Measurements from ENCODE around the gene PRADC1. TPM values are rescaled to one million over a fixed set of nuclear protein-coding genes. Genes with fewer than 3 reads are reported as not detected.

PRADC1 gene
- total and polyA plus RNA-seq, 2 experiments from 2014 or later = 6.5 to 8.3 TPM

DNA sequence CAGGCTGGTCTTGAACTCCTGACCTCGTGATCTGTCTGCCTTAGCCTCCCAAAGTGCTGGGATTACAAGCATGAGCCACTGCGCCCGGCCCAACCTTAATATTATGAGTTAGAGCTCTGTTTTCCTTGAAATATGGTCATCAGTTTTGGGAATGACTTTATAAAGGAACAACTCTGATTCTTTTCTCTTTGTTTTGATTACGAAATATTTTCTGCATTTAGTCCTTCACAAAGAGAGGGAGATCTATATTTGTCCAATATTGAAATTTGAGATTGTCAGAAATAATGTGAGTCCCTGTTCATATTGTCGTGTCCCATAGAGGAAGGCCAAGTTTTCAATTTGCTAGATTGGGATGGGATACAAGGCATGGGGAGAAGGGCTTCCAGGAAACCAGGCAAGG is 15.9 kb downstream of the PRADC1 start:
- peaks cover 26% of the 10 kb centered on the region for H3K4me1 Mint-ChIP-seq
- H3K4me1 ChIP-seq (ENCODE audit: insufficient read depth) = peaks cover 8% of the 10 kb centered on the region
- no peaks in the 10 kb centered on the region for H3K9me3 Mint-ChIP-seq
- no peak overlapping the region for H3K4me3 ChIP-seq
- H3K36me3 ChIP-seq (ENCODE audit: insufficient read depth) = peaks cover 14% of the 10 kb centered on the region; the same call in 1 of the 2 replicates
- no peaks in the 10 kb centered on the region for H3K9me2 ChIP-seq (ENCODE audit: insufficient read depth)
- no peak for TF ChIP-seq EZH2phosphoT487 (IDR thresholded peaks at IDR 0.05; ENCODE audit: unreplicated experiment)
- TF ChIP-seq, protein P1, sequence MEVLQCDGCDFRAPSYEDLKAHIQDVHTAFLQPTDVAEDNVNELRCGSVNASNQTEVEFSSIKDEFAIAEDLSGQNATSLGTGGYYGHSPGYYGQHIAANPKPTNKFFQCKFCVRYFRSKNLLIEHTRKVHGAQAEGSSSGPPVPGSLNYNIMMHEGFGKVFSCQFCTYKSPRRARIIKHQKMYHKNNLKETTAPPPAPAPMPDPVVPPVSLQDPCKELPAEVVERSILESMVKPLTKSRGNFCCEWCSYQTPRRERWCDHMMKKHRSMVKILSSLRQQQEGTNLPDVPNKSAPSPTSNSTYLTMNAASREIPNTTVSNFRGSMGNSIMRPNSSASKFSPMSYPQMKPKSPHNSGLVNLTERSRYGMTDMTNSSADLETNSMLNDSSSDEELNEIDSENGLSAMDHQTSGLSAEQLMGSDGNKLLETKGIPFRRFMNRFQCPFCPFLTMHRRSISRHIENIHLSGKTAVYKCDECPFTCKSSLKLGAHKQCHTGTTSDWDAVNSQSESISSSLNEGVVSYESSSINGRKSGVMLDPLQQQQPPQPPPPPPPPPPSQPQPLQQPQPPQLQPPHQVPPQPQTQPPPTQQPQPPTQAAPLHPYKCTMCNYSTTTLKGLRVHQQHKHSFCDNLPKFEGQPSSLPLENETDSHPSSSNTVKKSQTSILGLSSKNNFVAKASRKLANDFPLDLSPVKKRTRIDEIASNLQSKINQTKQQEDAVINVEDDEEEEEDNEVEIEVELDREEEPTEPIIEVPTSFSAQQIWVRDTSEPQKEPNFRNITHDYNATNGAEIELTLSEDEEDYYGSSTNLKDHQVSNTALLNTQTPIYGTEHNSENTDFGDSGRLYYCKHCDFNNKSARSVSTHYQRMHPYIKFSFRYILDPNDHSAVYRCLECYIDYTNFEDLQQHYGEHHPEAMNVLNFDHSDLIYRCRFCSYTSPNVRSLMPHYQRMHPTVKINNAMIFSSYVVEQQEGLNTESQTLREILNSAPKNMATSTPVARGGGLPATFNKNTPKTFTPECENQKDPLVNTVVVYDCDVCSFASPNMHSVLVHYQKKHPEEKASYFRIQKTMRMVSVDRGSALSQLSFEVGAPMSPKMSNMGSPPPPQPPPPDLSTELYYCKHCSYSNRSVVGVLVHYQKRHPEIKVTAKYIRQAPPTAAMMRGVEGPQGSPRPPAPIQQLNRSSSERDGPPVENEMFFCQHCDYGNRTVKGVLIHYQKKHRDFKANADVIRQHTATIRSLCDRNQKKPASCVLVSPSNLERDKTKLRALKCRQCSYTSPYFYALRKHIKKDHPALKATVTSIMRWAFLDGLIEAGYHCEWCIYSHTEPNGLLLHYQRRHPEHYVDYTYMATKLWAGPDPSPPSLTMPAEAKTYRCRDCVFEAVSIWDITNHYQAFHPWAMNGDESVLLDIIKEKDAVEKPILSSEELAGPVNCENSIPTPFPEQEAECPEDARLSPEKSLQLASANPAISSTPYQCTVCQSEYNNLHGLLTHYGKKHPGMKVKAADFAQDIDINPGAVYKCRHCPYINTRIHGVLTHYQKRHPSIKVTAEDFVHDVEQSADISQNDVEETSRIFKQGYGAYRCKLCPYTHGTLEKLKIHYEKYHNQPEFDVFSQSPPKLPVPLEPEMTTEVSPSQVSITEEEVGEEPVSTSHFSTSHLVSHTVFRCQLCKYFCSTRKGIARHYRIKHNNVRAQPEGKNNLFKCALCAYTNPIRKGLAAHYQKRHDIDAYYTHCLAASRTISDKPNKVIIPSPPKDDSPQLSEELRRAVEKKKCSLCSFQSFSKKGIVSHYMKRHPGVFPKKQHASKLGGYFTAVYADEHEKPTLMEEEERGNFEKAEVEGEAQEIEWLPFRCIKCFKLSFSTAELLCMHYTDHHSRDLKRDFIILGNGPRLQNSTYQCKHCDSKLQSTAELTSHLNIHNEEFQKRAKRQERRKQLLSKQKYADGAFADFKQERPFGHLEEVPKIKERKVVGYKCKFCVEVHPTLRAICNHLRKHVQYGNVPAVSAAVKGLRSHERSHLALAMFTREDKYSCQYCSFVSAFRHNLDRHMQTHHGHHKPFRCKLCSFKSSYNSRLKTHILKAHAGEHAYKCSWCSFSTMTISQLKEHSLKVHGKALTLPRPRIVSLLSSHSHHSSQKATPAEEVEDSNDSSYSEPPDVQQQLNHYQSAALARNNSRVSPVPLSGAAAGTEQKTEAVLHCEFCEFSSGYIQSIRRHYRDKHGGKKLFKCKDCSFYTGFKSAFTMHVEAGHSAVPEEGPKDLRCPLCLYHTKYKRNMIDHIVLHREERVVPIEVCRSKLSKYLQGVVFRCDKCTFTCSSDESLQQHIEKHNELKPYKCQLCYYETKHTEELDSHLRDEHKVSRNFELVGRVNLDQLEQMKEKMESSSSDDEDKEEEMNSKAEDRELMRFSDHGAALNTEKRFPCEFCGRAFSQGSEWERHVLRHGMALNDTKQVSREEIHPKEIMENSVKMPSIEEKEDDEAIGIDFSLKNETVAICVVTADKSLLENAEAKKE (CRISPR knock-in tag; IDR thresholded peaks at IDR 0.05) = no peak
- TF ChIP-seq, protein P2, sequence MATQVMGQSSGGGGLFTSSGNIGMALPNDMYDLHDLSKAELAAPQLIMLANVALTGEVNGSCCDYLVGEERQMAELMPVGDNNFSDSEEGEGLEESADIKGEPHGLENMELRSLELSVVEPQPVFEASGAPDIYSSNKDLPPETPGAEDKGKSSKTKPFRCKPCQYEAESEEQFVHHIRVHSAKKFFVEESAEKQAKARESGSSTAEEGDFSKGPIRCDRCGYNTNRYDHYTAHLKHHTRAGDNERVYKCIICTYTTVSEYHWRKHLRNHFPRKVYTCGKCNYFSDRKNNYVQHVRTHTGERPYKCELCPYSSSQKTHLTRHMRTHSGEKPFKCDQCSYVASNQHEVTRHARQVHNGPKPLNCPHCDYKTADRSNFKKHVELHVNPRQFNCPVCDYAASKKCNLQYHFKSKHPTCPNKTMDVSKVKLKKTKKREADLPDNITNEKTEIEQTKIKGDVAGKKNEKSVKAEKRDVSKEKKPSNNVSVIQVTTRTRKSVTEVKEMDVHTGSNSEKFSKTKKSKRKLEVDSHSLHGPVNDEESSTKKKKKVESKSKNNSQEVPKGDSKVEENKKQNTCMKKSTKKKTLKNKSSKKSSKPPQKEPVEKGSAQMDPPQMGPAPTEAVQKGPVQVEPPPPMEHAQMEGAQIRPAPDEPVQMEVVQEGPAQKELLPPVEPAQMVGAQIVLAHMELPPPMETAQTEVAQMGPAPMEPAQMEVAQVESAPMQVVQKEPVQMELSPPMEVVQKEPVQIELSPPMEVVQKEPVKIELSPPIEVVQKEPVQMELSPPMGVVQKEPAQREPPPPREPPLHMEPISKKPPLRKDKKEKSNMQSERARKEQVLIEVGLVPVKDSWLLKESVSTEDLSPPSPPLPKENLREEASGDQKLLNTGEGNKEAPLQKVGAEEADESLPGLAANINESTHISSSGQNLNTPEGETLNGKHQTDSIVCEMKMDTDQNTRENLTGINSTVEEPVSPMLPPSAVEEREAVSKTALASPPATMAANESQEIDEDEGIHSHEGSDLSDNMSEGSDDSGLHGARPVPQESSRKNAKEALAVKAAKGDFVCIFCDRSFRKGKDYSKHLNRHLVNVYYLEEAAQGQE (IDR thresholded peaks at IDR 0.05; ENCODE audit: unreplicated experiment) = no peak
- TF ChIP-seq STAT1 (IDR thresholded peaks at IDR 0.05; ENCODE audit: unreplicated experiment) = no peak
- TF ChIP-seq JUNB (IDR thresholded peaks at IDR 0.05; ENCODE audit: unreplicated experiment) = no peak
- TF ChIP-seq NANOG (IDR thresholded peaks at IDR 0.05; ENCODE audit: borderline replicate concordance) = no peak
- no peak for TF ChIP-seq CREB1 (CRISPR knock-in tag; IDR thresholded peaks at IDR 0.05; ENCODE audit: low read depth)
- TF ChIP-seq, protein P3, sequence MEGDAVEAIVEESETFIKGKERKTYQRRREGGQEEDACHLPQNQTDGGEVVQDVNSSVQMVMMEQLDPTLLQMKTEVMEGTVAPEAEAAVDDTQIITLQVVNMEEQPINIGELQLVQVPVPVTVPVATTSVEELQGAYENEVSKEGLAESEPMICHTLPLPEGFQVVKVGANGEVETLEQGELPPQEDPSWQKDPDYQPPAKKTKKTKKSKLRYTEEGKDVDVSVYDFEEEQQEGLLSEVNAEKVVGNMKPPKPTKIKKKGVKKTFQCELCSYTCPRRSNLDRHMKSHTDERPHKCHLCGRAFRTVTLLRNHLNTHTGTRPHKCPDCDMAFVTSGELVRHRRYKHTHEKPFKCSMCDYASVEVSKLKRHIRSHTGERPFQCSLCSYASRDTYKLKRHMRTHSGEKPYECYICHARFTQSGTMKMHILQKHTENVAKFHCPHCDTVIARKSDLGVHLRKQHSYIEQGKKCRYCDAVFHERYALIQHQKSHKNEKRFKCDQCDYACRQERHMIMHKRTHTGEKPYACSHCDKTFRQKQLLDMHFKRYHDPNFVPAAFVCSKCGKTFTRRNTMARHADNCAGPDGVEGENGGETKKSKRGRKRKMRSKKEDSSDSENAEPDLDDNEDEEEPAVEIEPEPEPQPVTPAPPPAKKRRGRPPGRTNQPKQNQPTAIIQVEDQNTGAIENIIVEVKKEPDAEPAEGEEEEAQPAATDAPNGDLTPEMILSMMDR (conservative IDR thresholded peaks at IDR 0.05; ENCODE audit: low read depth in 2 of 2) = no peak
- no peaks in the 10 kb centered on the region for H3F3A ChIP-seq (replicated peaks; ENCODE audit: low read depth)
- H3K4me3 Mint-ChIP-seq = no peak overlapping the region
- H3K4me2 ChIP-seq = no peak overlapping the region
- H3K79me2 ChIP-seq (replicated peaks; ENCODE audit: insufficient read depth) = peaks cover 40% of the 10 kb centered on the region
- no peak overlapping the region for H3K27ac ChIP-seq (ENCODE audit: low read depth)
- H3K27me3 ChIP-seq (ENCODE audit: insufficient read depth) = no peaks in the 10 kb centered on the region
- no peak overlapping the region for H2AFZ ChIP-seq
- H3K36me3 Mint-ChIP-seq (ENCODE audit: low read depth) = peaks cover 17% of the 10 kb centered on the region
- H4K20me1 ChIP-seq (replicated peaks; ENCODE audit: insufficient read depth) = peaks cover 19% of the 10 kb centered on the region
- no peak for ATAC-seq
- H3K27me3 Mint-ChIP-seq (ENCODE audit: insufficient read depth, low read depth, poor library complexity) = peaks cover 3% of the 10 kb centered on the region
- no peak for DNase-seq (ENCODE audit: low spot score)
- no peak overlapping the region for H3K27ac Mint-ChIP-seq

All from GM23338 (cell line).